ENCODE measurements around the gene UROD. TPM values are rescaled to one million over a fixed set of nuclear protein-coding genes. Genes with fewer than 3 reads are reported as not detected.

Gene UROD
- total RNA-seq, 1 experiment from 2014 or later = 118 TPM

DNA sequence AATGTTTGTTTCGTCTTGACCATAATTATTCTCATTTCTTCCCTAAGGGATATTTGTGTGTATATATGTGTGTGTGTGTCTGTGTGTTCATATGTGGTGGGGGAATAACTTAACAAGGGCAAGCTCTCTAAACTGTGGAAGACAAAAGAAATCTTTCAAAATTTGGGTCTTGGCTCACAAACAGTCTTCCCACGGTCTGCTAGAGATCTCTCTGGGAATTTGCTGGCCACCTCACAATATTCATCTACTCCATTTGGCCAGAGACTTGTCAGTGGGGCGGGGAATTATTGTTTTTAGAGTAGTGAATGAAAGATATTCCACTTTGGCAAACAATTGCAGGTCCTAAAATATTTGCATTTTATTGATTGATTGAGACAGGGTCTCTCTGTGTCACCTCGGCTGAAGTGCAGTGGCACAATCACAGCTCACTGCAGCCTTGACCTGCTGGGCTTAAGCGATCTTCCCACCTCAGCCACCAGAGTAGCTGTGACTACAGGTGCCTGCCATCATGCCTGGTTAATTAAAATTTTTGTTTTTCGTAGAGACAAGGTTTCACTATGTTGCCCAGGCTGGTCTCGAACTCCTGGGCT lies 17.6 kb upstream of the UROD start (continued):
- TF ChIP-seq ZNF425 (CRISPR knock-in tag; conservative IDR thresholded peaks at IDR 0.05) = no peak
- TF ChIP-seq KAT7 (CRISPR knock-in tag; IDR thresholded peaks at IDR 0.05; ENCODE audit: borderline replicate concordance) = no peak
- no peak for TF ChIP-seq ZNF219 (CRISPR knock-in tag; IDR thresholded peaks at IDR 0.05; ENCODE audit: borderline replicate concordance)
- no peak for TF ChIP-seq ZNF671 (CRISPR knock-in tag; IDR thresholded peaks at IDR 0.05)
- TF ChIP-seq, protein P1, sequence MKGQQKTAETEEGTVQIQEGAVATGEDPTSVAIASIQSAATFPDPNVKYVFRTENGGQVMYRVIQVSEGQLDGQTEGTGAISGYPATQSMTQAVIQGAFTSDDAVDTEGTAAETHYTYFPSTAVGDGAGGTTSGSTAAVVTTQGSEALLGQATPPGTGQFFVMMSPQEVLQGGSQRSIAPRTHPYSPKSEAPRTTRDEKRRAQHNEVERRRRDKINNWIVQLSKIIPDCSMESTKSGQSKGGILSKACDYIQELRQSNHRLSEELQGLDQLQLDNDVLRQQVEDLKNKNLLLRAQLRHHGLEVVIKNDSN (CRISPR knock-in tag; IDR thresholded peaks at IDR 0.05) = no peak
- TF ChIP-seq FOXK1 (CRISPR knock-in tag; IDR thresholded peaks at IDR 0.05) = no peak

DNA sequence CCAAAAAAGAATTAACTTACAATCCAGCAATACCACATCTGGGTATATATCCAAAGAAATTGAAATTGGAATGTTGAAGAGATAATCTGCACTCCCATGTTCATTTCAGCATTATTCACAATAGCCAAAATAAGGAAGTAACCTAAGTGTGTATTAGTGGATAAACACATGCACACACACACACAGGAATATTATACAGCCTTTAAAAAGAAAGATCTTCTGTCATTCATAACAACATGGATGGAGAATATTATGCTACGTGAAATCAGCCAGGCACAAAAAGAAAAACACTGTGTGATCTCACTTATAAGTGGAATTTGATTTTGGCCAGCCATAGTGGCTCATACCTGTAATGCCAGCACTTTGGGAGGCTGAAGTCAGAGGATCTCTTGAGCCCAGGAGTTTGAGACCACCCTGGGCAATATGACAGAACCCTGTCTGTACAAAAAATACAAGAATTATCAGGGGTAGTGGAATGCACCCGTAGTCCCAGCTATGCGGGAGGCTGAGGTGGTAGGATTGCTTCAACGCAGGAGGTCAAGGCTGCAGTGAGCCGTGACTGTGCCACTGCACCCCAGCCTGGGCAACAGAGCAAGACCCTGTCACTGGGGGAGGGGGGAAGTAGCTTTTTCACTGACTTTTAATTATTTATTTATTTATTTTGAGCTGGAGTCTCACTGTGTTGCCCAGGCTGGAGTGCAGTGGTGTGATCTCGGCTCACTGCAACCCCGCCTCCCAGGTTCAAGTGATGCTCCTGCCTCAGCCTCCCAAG lies 16.4 kb upstream of the UROD start:
- H3K4me3 Mint-ChIP-seq = no peak overlapping the region
- ATAC-seq = no peak
- no peak overlapping the region for H3K27ac Mint-ChIP-seq
- ChIA-PET POLR2A (interaction anchor here (0.6 kb wide), 1 partner anchor 54 kb away, joined by 4 read pairs; no protein-coding TSS in a partner anchor), CTCF (no interaction called here)
- no peaks in the 10 kb centered on the region for H3K36me3 Mint-ChIP-seq
- DNase-seq (ENCODE audit: low spot score) = no peak
- TF ChIP-seq IRF2 (CRISPR knock-in tag; IDR thresholded peaks at IDR 0.05; ENCODE audit: borderline replicate concordance, low read depth) (no peak), PRRX2 (CRISPR knock-in tag; IDR thresholded peaks at IDR 0.05) (no peak), NR1H2 (CRISPR knock-in tag; IDR thresholded peaks at IDR 0.05) (no peak), OVOL2 (CRISPR knock-in tag; IDR thresholded peaks at IDR 0.05; ENCODE audit: borderline replicate concordance) (no peak), FOXP1 (CRISPR knock-in tag; IDR thresholded peaks at IDR 0.05; ENCODE audit: borderline replicate concordance) (no peak), SMAD3 (CRISPR knock-in tag; IDR thresholded peaks at IDR 0.05; ENCODE audit: borderline replicate concordance) (no peak), KAT7 (CRISPR knock-in tag; IDR thresholded peaks at IDR 0.05; ENCODE audit: borderline replicate concordance) (no peak), GRHL2 (CRISPR knock-in tag; IDR thresholded peaks at IDR 0.05; ENCODE audit: insufficient replicate concordance, severe bottlenecking) (no peak), CTCF (IDR thresholded peaks at IDR 0.05) (no peak), CREB1 (CRISPR knock-in tag; IDR thresholded peaks at IDR 0.05) (no peak), ZNF423 (CRISPR knock-in tag; IDR thresholded peaks at IDR 0.05) (no peak), TCF7 (CRISPR knock-in tag; IDR thresholded peaks at IDR 0.05; ENCODE audit: low read depth) (no peak), CBFB (CRISPR knock-in tag; IDR thresholded peaks at IDR 0.05; ENCODE audit: low read depth) (no peak), ZNF263 (CRISPR knock-in tag; IDR thresholded peaks at IDR 0.05; ENCODE audit: low read depth) (no peak), TEAD1 (CRISPR knock-in tag; IDR thresholded peaks at IDR 0.05) (no peak)
- TF ChIP-seq, protein P2, sequence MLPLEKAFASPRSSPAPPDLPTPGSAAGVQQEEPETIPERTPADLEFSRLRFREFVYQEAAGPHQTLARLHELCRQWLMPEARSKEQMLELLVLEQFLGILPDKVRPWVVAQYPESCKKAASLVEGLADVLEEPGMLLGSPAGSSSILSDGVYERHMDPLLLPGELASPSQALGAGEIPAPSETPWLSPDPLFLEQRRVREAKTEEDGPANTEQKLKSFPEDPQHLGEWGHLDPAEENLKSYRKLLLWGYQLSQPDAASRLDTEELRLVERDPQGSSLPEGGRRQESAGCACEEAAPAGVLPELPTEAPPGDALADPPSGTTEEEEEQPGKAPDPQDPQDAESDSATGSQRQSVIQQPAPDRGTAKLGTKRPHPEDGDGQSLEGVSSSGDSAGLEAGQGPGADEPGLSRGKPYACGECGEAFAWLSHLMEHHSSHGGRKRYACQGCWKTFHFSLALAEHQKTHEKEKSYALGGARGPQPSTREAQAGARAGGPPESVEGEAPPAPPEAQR (CRISPR knock-in tag; IDR thresholded peaks at IDR 0.05) = no peak
- TF ChIP-seq, protein P3, sequence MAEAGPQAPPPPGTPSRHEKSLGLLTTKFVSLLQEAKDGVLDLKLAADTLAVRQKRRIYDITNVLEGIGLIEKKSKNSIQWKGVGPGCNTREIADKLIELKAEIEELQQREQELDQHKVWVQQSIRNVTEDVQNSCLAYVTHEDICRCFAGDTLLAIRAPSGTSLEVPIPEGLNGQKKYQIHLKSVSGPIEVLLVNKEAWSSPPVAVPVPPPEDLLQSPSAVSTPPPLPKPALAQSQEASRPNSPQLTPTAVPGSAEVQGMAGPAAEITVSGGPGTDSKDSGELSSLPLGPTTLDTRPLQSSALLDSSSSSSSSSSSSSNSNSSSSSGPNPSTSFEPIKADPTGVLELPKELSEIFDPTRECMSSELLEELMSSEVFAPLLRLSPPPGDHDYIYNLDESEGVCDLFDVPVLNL (CRISPR knock-in tag; IDR thresholded peaks at IDR 0.05; ENCODE audit: borderline replicate concordance, low read depth) = no peak
- TF ChIP-seq, protein P4, sequence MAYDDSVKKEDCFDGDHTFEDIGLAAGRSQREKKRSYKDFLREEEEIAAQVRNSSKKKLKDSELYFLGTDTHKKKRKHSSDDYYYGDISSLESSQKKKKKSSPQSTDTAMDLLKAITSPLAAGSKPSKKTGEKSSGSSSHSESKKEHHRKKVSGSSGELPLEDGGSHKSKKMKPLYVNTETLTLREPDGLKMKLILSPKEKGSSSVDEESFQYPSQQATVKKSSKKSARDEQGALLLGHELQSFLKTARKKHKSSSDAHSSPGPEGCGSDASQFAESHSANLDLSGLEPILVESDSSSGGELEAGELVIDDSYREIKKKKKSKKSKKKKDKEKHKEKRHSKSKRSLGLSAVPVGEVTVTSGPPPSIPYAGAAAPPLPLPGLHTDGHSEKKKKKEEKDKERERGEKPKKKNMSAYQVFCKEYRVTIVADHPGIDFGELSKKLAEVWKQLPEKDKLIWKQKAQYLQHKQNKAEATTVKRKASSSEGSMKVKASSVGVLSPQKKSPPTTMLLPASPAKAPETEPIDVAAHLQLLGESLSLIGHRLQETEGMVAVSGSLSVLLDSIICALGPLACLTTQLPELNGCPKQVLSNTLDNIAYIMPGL (CRISPR knock-in tag; IDR thresholded peaks at IDR 0.05) = no peak
- peaks cover 4% of the 10 kb centered on the region for H3K4me1 Mint-ChIP-seq
- peaks cover 7% of the 10 kb centered on the region; the same call in 1 of the 2 replicates for H3K9me3 Mint-ChIP-seq
- H3K27me3 Mint-ChIP-seq (ENCODE audit: low read depth) = no peaks in the 10 kb centered on the region
